GM12874 (cell line): ENCODE results near the gene TULP4.

ENCODE experiments used
- TF ChIP-seq, protein P1 (sequence below): IDR thresholded peaks from 2 replicates; pipeline ENCODE4 v1.5.1; 2011; ENCODE audit warnings: low read depth, mild to moderate bottlenecking, control low read depth, low read length, moderate library complexity; ENCODE audit not compliant: insufficient read depth

TULP4 gene

GRCh38 chr6:158408552-158409130 lies 96.4 kb downstream of the TULP4 start:
- TF ChIP-seq, protein P1, sequence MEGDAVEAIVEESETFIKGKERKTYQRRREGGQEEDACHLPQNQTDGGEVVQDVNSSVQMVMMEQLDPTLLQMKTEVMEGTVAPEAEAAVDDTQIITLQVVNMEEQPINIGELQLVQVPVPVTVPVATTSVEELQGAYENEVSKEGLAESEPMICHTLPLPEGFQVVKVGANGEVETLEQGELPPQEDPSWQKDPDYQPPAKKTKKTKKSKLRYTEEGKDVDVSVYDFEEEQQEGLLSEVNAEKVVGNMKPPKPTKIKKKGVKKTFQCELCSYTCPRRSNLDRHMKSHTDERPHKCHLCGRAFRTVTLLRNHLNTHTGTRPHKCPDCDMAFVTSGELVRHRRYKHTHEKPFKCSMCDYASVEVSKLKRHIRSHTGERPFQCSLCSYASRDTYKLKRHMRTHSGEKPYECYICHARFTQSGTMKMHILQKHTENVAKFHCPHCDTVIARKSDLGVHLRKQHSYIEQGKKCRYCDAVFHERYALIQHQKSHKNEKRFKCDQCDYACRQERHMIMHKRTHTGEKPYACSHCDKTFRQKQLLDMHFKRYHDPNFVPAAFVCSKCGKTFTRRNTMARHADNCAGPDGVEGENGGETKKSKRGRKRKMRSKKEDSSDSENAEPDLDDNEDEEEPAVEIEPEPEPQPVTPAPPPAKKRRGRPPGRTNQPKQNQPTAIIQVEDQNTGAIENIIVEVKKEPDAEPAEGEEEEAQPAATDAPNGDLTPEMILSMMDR: no peak

DNA sequence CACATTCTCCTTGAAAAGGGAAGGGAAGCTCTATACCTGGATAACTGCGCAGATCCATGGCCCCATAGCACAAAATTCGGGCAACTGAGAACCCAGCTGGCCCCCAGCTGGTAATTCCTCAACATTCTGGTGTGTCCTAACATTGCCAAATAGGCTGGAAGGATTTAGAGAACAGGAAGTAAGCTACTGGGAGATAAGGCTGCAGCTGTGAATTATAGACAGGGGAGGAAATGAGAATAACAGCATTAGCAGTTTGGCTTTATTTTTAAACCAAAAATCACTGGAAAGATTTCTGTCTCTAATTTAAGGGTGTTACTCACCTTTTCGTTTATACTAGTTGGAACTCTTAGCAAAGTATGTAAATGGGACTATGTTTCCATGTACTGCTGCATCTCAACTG lies 97.2 kb downstream of the TULP4 start:
- TF ChIP-seq, protein P1: no peak

DNA sequence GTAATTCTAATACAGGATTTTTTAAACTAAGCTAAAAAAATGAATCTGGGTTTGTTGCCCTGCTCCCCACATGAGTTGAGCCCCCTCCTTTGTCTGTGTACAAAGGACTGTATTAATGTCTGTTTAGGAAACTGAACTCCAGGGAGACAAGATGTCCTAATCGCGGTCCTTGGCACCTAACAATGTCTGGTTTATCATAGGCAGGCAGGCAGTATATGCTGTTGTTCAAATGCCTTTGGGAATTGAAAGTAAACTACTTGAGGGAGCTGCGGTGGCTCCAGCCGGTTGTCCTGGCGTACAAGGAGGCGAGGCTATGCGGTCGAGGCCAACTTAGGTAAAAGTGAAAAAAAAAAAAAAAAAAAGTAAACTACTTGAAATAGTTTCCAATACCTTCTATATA lies 98.5 kb downstream of the TULP4 start:
- TF ChIP-seq, protein P1: no peak

GRCh38 chr6:158411998-158412397 lies 99.7 kb downstream of the TULP4 start:
- TF ChIP-seq, protein P1: no peak

- TF ChIP-seq, protein P1: no peak
Observed at GRCh38 chr6:158413028-158413427, 100.8 kb downstream of the TULP4 start.

GRCh38 chr6:158413814-158414565 lies 101.7 kb downstream of the TULP4 start:
- TF ChIP-seq, protein P1: no peak

GRCh38 chr6:158414851-158415262 lies 102.6 kb downstream of the TULP4 start:
- TF ChIP-seq, protein P1: no peak
